HG02678 (cell line): Measurements from ENCODE around the gene C2orf74.
"Not testable (repeated sequence)": the region's sequence is repeated elsewhere in the genome, so short reads cannot be mapped to it uniquely, and the experiment has no call there.

Experiments
- ATAC-seq: cut with Tn5 transposase; IDR thresholded peaks from one replicate; pipeline ENCODE4 v1.9.1; 2021; ENCODE audit warnings: mild to moderate bottlenecking, moderate library complexity; ENCODE audit not compliant: unreplicated experiment

The C2orf74 gene

GRCh38 chr2:61172671-61173070, 10.7 kb downstream of the C2orf74 start:
- no peak for ATAC-seq

DNA sequence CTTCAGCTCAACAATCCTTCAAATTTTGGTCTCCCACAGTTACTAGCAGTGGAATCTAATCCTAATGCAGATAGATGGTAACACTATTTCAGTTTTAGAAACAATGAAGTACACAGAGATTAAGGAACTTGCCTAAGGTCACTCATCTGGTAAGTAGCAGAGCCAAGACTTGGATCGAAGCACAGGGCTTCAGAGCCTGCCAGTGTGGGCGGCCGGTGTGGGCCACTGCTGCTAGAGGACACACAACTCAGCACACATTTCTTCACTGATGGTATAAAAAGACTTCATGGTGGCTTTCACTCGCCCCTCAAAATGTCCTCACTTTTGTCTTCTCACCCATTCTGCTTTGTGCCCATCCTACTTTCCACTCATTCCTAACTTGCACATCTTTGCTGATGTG, 11.1 kb downstream of the C2orf74 start:
- no peak for ATAC-seq

DNA sequence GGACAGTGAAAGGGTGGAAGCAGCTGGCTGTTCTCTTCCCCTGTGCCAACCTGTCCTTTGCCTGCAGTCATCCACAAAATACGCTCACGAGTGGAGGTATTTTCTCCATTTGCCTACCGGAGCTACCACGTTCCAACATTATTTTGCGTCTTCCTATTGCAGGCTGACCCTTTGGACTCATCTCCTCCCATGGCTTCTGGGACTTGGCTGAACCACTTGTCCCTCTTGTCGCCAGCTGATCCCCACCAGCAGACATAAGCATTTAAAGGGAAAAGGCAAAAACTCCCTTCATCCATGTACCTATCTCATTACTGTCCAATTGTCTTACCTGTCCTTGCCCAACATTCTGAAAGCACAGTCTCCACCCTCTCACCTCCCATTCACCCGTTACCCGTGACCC, 13.0 kb downstream of the C2orf74 start:
- no peak for ATAC-seq

- peak; percentile 79 for ATAC-seq
Observed at GRCh38 chr2:61176755-61177726, 15.1 kb downstream of the C2orf74 start.

GRCh38 chr2:61177727-61178549, 15.9 kb downstream of the C2orf74 start:
- peak; percentile 20 for ATAC-seq

DNA sequence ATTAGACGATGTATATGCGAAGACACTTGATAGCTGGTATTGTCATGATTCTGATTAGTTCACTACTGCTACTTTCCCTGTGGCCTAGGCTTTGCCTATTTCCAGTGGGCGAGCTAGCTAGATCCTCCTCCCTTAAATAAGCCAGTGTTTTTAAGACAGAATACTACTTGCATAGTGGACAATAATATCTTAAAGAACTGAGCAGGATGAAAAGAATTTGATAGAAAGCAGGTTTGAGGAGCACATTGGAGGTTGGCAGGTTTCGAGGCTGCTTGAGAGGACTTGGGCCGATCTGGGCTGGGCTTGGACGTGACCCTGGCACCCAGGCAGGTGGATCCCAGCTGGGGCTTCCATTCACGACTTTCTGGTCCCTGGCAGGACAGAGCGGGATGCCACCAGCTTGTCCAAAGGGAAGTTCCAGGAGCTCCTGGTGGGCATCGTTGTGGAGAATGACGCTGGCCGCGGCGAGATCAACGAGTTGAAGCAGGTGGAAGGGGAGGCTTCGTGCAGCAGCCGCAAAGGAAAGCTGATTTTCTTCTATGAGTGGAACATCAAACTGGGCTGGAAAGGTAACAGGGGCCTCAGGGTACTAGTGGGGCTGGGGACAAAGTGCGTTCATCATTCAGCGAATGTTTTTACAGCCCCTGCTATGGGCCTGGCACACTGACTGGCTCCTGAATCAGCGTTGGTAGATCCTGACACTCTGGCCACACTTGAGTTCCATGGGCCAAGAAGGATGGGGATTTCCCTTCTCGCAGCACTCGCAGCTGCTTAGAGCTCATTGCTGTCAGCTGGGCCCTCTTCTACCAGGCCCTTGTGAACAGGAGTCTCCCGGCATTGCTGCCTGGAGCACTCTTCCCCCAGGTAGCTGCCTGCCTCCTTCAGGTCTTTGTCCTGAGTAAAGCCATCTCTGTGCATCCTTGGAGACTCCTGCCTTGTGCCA, 16.9 kb downstream of the C2orf74 start:
- no peak for ATAC-seq

GRCh38 chr2:61179701-61180639, 18.0 kb downstream of the C2orf74 start:
- no peak for ATAC-seq

GRCh38 chr2:61180686-61181085, 18.7 kb downstream of the C2orf74 start:
- ATAC-seq: no peak

DNA sequence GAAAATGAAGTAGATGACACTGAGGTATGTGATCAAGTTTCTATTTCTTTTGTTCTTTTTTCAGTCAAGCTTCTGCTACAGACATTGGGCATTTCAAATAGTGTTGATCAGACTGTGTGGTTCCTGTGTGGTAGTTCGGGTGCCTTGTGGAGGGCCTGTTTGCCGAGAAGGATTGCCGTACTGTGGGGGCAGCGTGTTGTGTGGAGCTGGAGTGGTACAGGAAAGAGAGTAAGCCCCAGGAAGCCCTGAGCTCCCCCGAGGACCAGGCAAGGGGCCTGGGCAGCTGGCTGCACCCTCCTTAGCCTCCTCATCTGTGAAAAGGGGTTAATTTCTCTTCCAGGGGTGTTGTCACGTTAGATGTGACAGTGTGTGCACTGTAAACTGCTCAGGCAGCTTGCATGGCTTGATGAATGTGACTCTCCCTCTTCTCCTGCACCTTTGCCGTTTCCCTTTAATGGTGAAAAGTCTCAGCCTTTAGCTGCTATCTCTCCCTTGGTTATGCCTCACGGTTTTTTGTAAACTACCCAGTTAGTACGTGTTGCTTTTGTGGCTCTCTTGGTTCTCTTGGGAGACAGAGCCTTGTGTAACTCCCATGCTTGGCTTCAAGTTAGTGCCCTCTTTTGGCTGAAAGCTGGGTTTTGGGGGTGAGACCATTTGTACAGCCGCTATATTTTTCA, 19.5 kb downstream of the C2orf74 start:
- no peak for ATAC-seq

- ATAC-seq: no peak
Observed at GRCh38 chr2:61182059-61182383, 20.0 kb downstream of the C2orf74 start.

DNA sequence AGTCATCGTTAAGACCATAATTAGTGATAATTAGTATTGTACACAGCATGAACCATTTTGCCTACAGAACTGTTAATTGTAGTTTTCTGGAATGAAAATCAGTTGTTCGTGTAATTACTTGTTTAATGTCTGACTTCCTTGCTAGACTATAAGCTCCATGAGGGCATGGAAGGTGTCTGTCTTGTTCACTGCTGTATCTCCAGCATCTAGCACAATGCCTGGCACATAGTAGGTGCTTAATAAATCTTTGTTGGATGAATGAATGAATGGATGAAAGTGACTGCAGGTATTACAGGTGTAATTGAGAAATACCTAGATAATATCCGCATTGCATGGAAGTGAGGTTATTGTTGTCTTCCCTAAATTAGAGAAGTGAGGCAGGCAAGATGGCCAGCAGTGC, 21.8 kb downstream of the C2orf74 start:
- ATAC-seq: no peak

DNA sequence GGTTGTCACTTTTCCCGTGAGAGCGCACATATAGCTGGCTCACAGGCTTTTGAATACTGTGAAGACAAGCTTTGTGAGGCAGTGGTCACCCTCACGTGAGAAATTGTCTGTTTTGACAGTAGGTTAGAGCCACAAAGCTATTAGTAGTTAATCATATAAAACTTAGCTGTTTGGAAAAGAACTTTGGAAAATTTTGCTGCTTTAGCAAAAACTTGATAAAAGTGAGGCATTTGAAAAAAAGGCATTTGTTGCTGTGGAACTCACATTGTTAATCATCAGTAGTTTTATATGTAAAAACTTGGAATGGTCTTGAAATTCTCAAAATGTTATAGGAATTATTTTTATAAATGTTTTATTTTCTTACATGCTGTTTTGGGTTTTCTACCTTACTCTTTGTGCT, 22.3 kb downstream of the C2orf74 start:
- ATAC-seq: no peak

- no peak for ATAC-seq
Observed at GRCh38 chr2:61185231-61185728, 23.3 kb downstream of the C2orf74 start.

DNA sequence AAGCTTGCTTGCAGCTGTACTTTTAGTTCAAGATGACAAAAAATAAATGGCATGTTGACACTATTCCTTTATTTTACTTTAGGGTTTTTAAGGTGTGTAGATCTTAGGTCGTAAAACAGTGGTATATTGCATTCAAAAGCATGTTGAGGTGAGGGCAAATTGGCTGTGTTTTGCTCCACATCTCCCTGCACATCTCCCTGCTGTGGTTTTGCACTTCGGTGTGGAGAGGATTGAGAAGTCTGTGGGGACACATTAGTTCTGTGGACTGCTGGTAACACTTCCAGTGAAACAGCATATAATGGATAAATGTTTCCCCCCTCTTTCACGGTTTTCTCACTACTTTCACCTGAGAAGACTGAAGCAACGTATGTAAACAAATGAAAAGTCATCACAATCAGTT, 25.1 kb downstream of the C2orf74 start:
- ATAC-seq: no peak

DNA sequence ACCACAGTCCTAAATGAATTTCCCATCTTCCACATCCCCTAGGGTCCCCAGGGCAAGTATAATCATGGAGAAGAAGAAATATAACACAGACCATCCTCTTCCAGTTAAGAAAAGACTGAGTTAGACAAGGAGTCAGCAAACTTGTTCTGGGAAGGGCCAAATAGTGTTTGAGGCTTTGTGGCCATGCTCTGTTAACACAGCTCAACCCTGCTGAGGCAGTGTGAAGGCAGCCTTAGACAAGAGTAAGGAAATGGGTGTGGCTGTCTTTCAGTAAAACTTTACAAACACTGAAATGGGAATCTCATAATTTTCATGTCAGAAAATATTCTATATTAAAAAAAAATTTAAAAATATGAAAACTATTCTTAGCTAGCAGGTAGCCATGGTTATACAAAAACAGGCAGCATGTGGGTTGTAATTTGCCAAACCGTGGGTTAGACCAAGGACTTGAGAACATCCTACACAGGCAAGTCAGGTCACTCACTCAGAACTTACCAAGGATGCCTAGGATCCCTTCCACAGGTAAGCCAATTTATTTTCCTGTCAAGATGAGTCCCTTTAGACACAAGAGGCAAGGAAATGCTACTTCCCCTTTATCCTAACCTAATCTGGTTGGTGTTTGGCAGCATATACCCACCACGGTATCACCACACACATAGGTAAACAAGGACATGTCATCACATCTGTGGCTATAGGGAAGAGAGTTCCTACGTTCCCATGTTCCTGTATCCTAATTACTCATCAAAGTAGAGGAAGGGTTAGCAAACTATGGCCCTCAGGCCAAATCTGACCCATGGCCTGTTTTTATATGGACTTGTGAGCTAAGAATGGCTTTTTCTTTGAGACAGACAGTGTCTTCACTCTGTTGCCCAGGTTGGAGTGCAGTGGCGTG, 31.9 kb downstream of the C2orf74 start:
- ATAC-seq: no peak

DNA sequence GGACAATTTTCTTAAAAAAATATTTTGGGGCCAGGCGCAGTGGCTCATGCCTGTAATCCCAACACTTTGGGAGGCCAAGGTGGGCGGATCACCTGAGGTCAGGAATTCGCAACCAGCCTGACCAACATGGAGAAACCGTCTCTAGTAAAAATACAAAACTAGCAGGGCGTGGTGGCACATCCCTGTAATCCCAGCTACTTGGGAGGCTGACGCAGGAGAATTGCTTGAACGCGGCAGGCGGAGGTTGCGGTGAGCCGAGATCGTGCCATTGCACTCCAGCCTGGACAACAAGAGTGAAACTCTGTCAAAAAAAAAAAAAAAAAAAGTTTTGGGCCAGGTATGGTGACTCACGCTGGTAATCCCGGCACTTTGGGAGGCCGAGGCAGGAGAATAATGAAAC, 32.7 kb downstream of the C2orf74 start:
- not testable (repeated sequence) for ATAC-seq

DNA sequence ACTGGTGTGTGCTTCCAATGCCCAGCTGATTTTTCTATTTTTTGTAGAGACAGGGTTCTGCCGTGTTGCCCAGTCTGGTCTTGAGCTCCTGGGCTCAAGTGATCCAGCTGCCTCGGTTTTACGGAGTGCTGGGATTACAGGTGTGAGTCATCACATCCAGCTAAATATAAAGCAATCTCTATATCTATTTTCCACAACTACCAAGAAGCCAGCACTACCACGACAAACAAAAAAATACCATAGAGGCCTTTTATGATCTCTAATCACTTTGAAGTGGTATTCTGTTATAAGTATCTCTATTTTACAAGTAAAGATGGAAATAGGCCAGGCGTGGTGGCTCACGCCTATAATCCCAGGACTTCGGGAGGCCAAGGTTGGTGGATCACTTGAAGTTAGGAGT, 34.7 kb downstream of the C2orf74 start:
- no peak for ATAC-seq

GRCh38 chr2:61205132-61205531, 43.1 kb downstream of the C2orf74 start:
- no peak for ATAC-seq
